ENCODE results near the gene CCDC142. TPM values are rescaled to one million over a fixed set of nuclear protein-coding genes. Genes with fewer than 3 reads are reported as not detected.
A peak's percentile ranks its signal among the peaks of the same experiment; 100 is the strongest.

Gene CCDC142
- total and polyA plus RNA-seq, 8 donors = 3.2 to 78.2 (median 21.2) TPM

- Histone ChIP-seq H3K9me3 (no peaks in the 10 kb centered on the region), H3K36me3 (peaks cover 23 to 42% (median 34%) of the 10 kb centered on the region in 4 donors), H3K4me1 (peaks cover 25 to 53% (median 35%) of the 10 kb centered on the region in 4 donors), H3K27me3 (no peaks in the 10 kb centered on the region), H3K4me3 (no peak overlapping the region), H3K27ac (no peak overlapping the region)
- DNase-seq = no peak
- TF ChIP-seq CTCF (IDR thresholded peaks at IDR 0.05) (no peak), POLR2A (IDR thresholded peaks at IDR 0.05) (no peak)
- 92 to 97% (median 94%) methylated on average over 9 of the region's 9 CpGs for WGBS, 5 donors
- intact Hi-C loops (cut with DNase I; ENCODE audit: low total_unique reads) = no loop called here
These were observed 44.9 kb upstream of the CCDC142 start for GRCh38 chr2:74527741-74528140.

GRCh38 chr2:74526649-74527230 lies 43.9 kb upstream of the CCDC142 start:
- 96 to 99% (median 98%) methylated on average over 11 of the region's 11 CpGs for WGBS, 5 donors
- Histone ChIP-seq H3K36me3 (peaks cover 23 to 36% (median 29%) of the 10 kb centered on the region in 4 donors), H3K4me3 (no peak overlapping the region), H3K27ac (no peak overlapping the region), H3K4me1 (peaks cover 25 to 45% (median 32%) of the 10 kb centered on the region in 4 donors), H3K27me3 (no peaks in the 10 kb centered on the region), H3K9me3 (no peaks in the 10 kb centered on the region)
- intact Hi-C loops (cut with DNase I; ENCODE audit: low total_unique reads) = no loop called here
- no peak for TF ChIP-seq POLR2A (IDR thresholded peaks at IDR 0.05)
- TF ChIP-seq CTCF (IDR thresholded peaks at IDR 0.05) = no peak
- no peak for TF ChIP-seq EP300 (IDR thresholded peaks at IDR 0.05)
- no peak for DNase-seq

GRCh38 chr2:74525717-74526648 lies 43.2 kb upstream of the CCDC142 start, which contains the start of gene DQX1:
Gene DQX1 (minus strand): TSS chr2:74526231. CDS start chr2:74525729, 502 bp downstream.
- Histone ChIP-seq H3K27me3 (peaks cover 0 to under 1% (median 0%) of the 10 kb centered on the region in 3 donors), H3K4me1 (peaks cover 20 to 38% (median 25%) of the 10 kb centered on the region in 4 donors), H3K27ac (peak within 1 kb of the TSS in 1 of 5 donors; percentile 15), H3K36me3 (peaks cover 23 to 31% (median 29%) of the 10 kb centered on the region in 4 donors), H3K4me3 (peak within 1 kb of the TSS in 1 of 4 donors; percentile 4), H3K9me3 (no peaks in the 10 kb centered on the region)
- 55 to 71% (median 67%) methylated on average over 11 of the region's 11 CpGs for WGBS, 5 donors
- TF ChIP-seq CTCF (IDR thresholded peaks at IDR 0.05) = no peak
- peak in 1 of 3 donors; percentile 23 for TF ChIP-seq POLR2AphosphoS5 (IDR thresholded peaks at IDR 0.05)
- TF ChIP-seq POLR2A (IDR thresholded peaks at IDR 0.05) = no peak
- intact Hi-C loops (cut with DNase I; ENCODE audit: low total_unique reads) = no loop called here
- DNase-seq = peak in 1 of 2 donors; percentile 89

GRCh38 chr2:74524955-74525716 lies 42.3 kb upstream of the CCDC142 start:
- Histone ChIP-seq H3K4me1 (peaks cover 15 to 31% (median 18%) of the 10 kb centered on the region in 4 donors), H3K27ac (no peak overlapping the region), H3K27me3 (peaks cover 0 to 9% (median 0%) of the 10 kb centered on the region in 3 donors), H3K36me3 (peaks cover 23 to 31% (median 29%) of the 10 kb centered on the region in 4 donors), H3K9me3 (no peaks in the 10 kb centered on the region), H3K4me3 (no peak overlapping the region)
- WGBS, 5 donors = 89 to 94% (median 93%) methylated on average over 10 of the region's 10 CpGs
- intact Hi-C loops (cut with DNase I; ENCODE audit: low total_unique reads) = no loop called here
- TF ChIP-seq CTCF (IDR thresholded peaks at IDR 0.05) (no peak), POLR2AphosphoS5 (IDR thresholded peaks at IDR 0.05) (no peak), POLR2A (IDR thresholded peaks at IDR 0.05) (no peak), EP300 (IDR thresholded peaks at IDR 0.05) (no peak)
- DNase-seq = no peak

Measured in stomach (tissue), 9 donors.